ENCODE results near the gene PLA2G12A.

The PLA2G12A gene

DNA sequence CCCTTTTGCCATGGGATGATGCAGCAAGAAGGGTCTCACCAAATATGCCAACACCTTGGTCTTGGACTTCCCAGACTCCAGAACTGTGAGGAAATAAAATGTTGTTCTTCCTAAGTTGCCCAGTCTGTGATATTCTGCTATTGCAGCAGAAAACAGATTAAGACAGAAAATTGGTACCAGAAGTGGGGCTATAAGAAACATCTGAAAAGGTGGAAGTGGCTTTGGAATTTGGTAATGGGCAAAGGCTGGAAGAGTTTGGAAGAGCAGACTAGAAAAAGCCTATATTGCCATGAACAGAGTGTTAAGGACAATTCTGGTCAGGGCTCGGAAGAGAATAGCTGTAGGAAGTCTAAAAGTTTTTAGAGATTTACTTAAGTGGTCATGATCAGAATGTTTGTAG is 54.0 kb downstream of the PLA2G12A start:
- no peak for DNase-seq

DNA sequence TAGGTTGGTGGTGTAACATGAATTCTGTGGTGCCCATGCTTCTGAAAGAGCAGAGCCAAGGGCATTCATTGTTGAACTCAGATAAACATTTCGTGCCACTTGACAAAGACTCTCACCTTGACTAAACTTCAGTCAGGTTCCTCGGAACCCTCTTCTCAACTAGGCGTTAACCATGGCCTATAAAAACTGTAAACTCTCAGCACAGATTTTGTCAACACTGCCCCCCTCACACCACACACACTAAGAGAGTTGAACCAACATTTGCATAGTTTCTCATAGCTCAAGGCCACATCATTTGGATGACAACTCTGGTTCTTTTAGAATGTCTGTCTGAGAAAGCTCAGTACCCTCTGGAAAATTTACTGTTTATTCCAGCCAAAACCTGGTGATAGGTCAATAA is 54.7 kb downstream of the PLA2G12A start:
- DNase-seq, result no peak

DNA sequence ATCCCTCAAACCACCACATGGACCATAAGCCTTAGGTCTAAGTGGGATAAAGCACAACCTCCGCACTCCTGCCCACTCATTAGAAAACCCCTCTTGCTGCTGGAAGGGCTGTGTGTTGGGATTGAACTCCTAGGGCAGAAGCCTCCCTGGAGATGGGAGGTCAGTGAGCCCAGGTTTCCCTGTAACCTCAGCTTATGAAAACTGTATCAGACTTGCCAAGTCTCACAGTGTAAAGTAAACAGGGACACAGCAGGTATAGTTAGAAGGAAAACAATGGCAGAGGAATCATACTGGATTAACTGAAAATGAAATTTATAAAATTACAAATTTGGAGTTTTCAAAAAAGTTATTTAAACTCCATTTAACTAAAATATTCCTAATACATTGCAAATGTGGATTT is 56.6 kb downstream of the PLA2G12A start:
- no peak for DNase-seq

DNA sequence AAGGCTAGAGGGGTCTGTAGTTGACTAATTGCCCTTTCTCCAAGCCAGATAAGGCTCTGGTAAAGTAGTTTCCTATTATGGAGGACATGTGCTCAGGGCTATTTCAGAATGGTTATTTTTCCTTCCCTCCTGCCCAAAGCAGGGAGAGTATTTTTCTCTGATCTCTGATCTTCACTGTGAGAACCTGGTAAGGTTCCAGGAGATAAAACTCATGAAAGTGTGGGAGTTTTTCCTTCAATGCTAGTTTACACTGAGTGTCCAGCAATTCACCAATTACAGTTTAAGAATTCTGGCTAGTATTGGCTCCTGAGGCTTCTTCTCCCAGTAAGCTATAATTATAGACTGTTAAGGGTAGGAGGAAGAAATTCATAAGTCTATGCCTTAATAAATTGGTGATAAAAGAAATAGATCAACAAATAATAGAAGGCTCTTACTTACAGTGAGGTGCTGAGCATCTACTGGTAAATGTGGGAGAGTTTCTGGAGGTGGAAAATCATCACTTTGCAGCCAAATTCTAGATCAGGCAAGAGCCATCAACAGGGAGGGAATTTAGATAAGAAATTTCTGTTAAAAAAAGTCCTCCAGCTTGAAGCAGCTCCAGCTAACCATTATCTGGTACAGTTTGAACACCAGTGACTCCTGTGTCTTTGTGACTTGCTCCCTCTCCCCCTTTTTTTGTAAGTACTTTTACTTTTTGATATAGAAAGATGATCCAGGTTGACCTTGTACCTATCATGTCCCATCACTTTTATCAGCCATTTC is 57.5 kb downstream of the PLA2G12A start:
- DNase-seq, result peak; percentile 56

DNA sequence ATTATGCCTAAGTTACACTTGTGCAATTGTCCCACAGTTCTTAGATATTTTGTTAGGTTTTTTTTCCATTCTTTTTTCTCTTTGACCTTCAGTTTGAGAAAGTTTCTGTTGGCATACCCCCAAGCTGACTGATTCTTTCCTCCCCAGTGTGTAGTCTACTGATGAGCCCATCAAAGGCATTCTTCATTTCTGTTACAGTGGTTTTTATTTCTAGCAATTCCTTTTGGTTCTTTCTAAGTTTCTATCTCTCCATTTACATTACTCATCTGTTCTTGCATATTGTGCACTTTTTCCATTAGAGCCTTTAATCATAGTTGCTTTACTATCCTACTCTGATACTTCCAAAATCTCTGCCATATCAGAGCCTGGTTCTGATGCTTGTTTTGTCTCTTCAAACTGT is 58.5 kb downstream of the PLA2G12A start:
- DNase-seq, result no peak

DNA sequence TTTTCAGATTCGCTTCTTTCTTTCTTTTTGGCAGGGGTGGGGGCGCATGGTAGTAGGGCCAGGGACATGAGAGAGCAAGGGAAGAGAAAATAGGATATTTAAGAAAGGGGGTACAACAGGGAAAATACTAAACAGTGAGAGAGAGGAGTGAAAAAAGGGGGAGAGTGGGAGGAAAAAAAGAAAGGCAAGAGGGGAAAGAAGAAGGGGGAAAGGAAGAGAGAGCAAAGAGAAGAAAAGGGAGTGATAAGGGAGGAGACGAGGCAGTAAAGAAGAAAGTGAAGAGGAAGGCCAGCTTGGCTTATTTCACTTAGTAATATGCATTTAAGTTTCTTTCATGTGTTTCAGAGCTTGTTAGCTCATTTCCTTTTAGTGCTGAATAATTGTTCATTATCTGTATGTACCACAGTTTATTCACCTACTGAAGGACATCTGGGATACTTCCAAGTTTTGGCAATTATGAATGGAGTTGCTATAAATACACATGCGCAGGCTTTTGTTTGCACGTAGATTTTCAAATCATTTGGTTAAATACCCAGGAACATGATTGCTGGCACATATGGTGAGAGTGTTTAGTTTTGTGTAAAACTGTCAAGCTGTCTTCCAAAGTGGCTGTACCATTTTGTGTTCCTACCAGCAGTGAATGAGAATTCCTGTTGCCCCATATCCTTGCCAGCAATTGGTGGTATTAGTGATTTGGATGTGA is 63.9 kb downstream of the PLA2G12A start:
- DNase-seq, result no peak

DNA sequence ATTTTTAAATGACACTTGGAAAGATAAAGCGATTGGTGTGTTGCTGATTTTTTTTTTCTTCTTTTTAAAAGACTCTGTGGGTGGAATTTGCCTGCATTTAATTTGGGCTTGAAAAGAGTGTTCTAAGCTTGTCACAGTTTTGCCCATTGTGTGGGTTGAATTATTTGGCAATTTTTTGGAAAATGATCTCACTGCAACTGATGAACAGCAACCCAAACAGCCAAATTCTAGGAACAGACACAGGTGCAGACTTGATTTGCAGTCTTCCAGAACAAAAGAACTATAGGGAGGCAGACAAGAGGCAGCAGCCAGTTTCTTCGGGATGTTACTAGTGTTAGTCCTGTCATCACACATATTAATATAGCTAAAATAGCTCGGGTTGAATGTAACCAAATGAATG is 67.1 kb downstream of the PLA2G12A start:
- DNase-seq, result no peak

DNA sequence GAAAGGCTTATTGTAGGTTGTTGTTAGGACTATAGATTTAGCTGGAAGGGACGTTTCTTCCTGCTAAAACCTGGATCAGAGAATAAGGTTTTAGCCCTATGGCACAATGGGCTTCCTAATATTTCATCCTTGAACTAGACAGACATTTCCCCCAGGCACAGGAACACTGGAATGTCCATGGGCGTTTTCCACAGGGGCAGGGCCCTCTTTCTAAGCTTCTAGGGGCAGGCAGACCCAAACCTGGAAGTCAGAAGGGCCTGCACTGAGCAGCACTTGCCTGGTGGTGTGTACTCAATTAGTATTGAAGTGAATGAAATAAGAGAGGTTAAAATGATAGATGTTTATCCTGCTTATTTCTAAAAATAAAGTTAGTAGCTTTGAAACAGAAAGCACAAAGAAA is 67.8 kb downstream of the PLA2G12A start:
- no peak for DNase-seq

Measured in NCI-H226 (cell line).